GM21576 (cell line): ENCODE data around the gene ATRNL1.
"Not testable (repeated sequence)": the region's sequence is repeated elsewhere in the genome, so short reads cannot be mapped to it uniquely, and the experiment has no call there.

Experiments used
- ATAC-seq: cut with Tn5 transposase; IDR thresholded peaks from one replicate; pipeline ENCODE4 v1.9.1; 2021; ENCODE audit warnings: mild to moderate bottlenecking, moderate library complexity; ENCODE audit not compliant: unreplicated experiment

ATRNL1 gene

DNA sequence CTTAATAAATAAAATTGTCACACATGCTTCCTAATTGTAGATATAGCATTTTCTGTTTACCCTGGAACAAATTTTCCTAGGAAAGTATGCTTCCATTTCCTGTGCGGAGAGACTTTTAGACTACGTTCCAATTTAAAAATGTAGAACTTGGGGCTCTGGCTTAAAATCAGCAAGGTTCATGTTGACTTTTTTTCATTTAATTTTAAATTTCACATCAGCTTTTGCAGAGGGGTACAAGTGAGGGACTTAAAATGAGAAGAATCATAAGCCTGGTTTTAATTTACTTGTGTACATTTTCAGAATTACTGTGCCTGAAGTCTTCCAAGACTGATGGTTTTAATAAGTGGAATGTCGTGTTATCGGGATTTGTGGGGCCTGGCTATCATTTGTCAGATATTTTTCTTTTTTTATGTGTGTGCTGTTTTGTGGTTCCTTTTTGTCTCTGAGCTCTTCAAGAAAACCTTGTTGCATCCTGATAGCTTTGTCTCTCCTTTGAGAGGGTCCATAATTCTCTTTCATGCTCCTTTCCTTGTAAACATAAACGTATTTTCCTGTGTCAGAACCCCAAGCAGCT, 8.8 kb upstream of the ATRNL1 start:
- ATAC-seq, result no peak

DNA sequence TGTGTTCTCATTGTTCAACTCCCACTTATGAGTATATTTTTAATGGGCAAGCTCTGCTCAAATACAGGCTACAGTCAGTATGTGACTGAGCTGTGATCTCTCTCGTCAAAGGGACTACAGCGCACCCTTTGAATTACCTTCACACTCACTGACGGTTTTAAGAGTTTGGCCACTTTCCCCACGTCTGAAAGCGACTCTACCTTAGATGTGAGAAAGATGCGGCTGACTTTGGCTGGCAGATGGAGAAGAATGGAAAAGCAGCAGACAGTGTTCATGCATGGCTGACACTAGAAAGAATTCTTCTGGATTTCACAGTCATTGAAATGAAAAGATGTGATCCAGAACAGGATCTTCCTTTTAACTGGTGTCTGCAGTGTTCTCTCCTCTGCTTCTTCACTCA, 2.0 kb upstream of the ATRNL1 start:
- ATAC-seq, result no peak

- ATAC-seq, result peak; percentile 14
Measured at GRCh38 chr10:115092258-115092554, 959 bp upstream of the ATRNL1 start.

DNA sequence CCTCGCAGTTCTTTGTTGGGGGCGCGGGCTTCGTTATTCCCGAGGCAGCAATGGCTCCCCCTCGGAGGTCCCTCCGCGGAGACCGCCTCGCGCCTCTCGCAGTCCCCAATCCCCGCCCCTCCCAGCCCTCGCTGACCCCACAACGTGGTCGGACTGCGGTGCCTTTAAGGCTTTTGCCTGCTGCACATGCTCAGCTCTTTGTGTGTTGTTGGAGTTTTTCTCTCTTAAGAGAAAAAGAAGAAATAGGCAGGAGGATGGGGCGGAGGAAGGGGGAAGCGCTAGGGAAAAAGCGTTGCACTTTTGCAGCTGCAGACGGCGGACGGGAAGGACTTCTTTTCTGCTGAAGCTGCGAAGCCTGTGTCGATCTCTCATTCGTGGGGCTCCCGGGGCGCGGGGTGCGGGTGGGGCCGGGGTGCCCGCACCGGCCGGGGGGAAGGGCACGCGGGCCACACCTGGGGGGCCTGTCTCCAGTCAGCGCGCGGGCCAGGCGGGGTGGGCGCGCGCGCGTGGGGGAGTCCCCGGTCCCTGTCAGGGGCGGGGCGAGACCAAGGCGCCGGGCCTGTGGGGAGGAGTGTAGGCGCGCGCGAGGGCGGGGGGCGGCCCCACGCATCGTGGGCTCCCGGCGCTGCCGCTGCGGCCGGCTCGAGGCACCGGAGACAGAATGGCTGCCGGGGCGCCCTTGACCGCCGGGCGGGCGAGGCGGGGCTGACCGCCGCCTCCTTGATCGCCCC, 445 bp upstream of the ATRNL1 start:
- ATAC-seq, result peak; percentile 67

GRCh38 chr10:115093776-115094408, 727 bp downstream of the ATRNL1 start:
- ATAC-seq, result peak; percentile 48

DNA sequence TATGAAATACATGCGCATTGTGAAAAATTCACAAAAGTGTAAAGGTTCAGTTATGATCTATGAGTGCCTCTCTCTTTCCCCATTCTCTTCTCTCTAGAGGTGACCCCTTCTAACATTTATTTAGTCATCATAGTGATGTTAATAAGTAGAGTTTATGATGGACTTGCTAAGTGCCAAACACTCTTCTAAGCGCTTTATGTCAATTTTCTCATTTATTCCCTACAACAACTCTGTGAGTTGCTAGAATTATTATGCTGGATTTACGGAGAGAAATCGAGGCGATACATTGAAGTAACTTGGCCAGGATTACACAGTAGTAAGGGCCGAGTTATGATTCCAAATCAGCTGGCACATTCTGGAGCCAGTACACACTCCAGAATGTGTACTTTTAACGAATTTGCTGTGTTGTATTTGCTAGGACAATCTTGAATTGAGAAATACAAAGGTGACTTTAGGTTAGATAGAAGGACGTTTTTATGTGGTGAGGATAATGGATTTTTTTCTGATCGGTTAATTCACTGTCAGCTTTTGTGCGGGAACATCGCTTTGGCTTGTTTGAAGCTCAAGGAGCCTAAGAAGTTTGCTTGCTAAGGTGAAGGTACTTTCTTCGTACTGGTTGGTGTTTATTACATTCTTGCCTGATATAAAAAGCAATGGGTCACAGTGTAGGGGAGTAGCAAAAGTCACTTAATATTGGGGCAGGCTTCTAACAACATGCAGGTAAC, 1.4 kb downstream of the ATRNL1 start:
- no peak for ATAC-seq

DNA sequence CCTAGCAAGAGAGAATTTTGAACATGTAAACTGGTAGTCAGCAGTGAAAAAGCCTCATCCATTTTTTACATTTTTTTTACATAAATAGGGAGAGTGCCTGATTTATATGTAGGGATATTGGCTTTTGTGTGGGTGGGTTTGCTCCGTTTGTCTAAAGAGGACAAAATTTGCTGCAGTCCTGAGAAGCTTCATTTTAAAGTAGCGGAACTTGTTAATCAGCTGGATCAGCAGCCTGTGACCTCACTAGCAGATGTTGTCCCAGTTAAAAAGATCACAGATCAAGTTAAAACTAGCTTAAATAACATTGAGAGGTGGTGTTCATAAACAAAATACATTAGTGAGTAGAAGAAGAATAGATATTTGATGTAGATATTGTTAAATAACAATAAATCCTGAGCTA, 2.6 kb downstream of the ATRNL1 start:
- ATAC-seq, result no peak

GRCh38 chr10:115103700-115104099, 10.5 kb downstream of the ATRNL1 start:
- ATAC-seq, result no peak

- ATAC-seq, result not testable (repeated sequence)
Measured at GRCh38 chr10:115105411-115105810, 12.2 kb downstream of the ATRNL1 start.

- ATAC-seq, result no peak
Measured at GRCh38 chr10:115107830-115108229, 14.7 kb downstream of the ATRNL1 start.

DNA sequence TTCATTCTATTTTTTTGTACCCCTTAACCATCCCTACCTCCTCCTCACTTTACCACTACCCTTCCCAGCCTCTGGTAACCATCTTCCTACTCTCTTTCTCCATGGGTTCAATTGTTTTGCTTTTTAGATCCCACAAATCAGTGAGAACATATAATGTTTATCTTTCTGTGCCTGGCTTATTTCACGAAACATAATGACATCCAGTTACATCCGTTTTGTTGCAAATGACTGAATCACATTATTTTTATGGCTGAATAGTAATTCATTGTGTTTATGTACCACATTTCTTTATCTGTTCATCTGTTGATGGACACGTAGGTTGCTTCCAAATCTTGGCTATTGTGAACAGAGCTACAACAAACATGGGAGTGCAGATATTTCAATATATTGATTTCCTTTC, 24.1 kb downstream of the ATRNL1 start:
- no peak for ATAC-seq

GRCh38 chr10:115118346-115118745, 25.2 kb downstream of the ATRNL1 start:
- ATAC-seq, result peak; percentile 71

DNA sequence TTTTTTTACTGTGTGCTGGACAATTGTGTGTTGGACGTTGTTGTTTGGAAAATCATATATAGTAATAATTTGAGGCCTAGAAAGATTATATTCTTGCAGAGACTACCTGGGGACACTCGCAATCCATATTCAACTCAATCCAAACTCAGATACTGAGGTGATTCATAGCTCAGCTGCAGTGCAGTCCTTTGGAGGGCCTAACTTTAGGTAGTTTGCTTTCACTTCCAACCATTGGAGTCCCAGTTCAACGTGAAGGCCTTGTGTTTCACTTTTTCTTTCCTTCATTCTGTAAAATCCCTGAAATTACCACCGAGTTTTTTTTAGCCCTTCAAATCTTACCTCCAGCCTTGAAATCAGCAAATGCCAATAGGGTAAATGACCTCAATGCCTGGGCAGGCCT, 32.3 kb downstream of the ATRNL1 start:
- no peak for ATAC-seq

GRCh38 chr10:115129752-115130151, 36.6 kb downstream of the ATRNL1 start:
- peak; percentile 46 for ATAC-seq

GRCh38 chr10:115136616-115137015, 43.5 kb downstream of the ATRNL1 start:
- ATAC-seq, result no peak

DNA sequence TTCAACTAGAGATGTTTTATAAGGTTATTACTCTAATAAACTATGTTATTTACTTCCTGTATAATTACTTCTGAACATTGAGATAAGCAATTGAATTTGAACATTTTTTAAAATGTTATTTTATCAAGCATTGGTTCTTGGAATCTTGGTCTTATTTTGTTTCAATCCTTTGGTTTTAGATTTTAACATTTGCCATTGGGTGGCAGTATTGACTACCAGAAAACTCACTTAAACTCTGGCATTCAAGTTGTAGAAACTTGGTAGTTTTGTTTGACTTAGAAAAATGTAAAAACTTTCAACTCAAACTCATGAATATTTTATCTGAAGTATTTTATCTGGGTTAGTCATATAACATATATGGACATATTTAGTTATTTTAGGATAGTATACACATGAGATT, 48.1 kb downstream of the ATRNL1 start:
- no peak for ATAC-seq

GRCh38 chr10:115157357-115157756, 64.2 kb downstream of the ATRNL1 start:
- no peak for ATAC-seq

DNA sequence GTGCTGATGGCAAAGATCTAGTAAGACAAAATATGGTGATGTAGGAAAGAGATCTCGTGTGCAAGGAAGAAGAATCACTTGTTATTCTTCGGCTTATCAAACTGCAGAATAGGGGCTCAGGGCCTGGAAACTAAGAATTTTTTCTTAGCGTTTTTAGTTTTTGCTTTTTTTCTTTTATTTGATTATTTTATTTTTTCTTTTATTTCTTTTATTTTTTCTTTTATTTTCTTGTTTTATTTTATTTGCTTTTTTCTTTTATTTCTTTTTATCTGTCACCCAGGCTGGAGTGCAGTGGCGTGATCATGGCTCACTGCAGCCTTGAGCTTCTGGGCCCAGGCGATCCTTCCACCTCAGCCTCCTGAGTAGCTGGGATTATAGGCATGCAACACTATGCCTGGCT, 70.0 kb downstream of the ATRNL1 start:
- no peak for ATAC-seq

GRCh38 chr10:115164220-115164619, 71.1 kb downstream of the ATRNL1 start:
- ATAC-seq, result no peak

- ATAC-seq, result no peak
Measured at GRCh38 chr10:115167751-115168150, 74.6 kb downstream of the ATRNL1 start.

- no peak for ATAC-seq
Measured at GRCh38 chr10:115171392-115171960, 78.3 kb downstream of the ATRNL1 start.
